ENCODE measurements around the gene HAX1.
"Not testable (repeated sequence)": the region's sequence is repeated elsewhere in the genome, so short reads cannot be mapped to it uniquely, and the experiment has no call there.

Gene HAX1

GRCh38 chr1:154287591-154287990 lies 15.2 kb downstream of the HAX1 start:
- not testable (repeated sequence) for DNase-seq

- DNase-seq: no peak
These were observed 16.2 kb downstream of the HAX1 start for GRCh38 chr1:154288661-154289060.

- no peak for DNase-seq
These were observed 18.5 kb downstream of the HAX1 start for GRCh38 chr1:154290921-154291320.

GRCh38 chr1:154295408-154296235 lies 23.2 kb downstream of the HAX1 start:
- no peak for DNase-seq

GRCh38 chr1:154301582-154301981 lies 29.2 kb downstream of the HAX1 start:
- no peak for DNase-seq

GRCh38 chr1:154304664-154305337 lies 32.4 kb downstream of the HAX1 start:
- no peak for DNase-seq

GRCh38 chr1:154306151-154306550 lies 33.7 kb downstream of the HAX1 start:
- DNase-seq: no peak

GRCh38 chr1:154307670-154308270 lies 35.3 kb downstream of the HAX1 start:
- DNase-seq: not testable (repeated sequence)

- DNase-seq: not testable (repeated sequence)
These were observed 36.7 kb downstream of the HAX1 start for GRCh38 chr1:154309136-154309535.

- DNase-seq: not testable (repeated sequence)
These were observed 40.0 kb downstream of the HAX1 start for GRCh38 chr1:154312229-154313065.

- no peak for DNase-seq
These were observed 40.6 kb downstream of the HAX1 start for GRCh38 chr1:154313066-154313356.

GRCh38 chr1:154314226-154314625 lies 41.8 kb downstream of the HAX1 start:
- not testable (repeated sequence) for DNase-seq

GRCh38 chr1:154316704-154317103 lies 44.3 kb downstream of the HAX1 start:
- DNase-seq: no peak

GRCh38 chr1:154318386-154318785 lies 46.0 kb downstream of the HAX1 start:
- DNase-seq: no peak

GRCh38 chr1:154320882-154321608 lies 48.6 kb downstream of the HAX1 start, which contains the start of gene AQP10:
Gene AQP10 (plus strand): TSS chr1:154321093. CDS start chr1:154321156, 63 bp downstream.
- DNase-seq: no peak

GRCh38 chr1:154321609-154321934 lies 49.1 kb downstream of the HAX1 start:
- DNase-seq: not testable (repeated sequence)

GRCh38 chr1:154323493-154323892 lies 51.1 kb downstream of the HAX1 start:
- no peak for DNase-seq

GRCh38 chr1:154324241-154324640 lies 51.8 kb downstream of the HAX1 start:
- no peak for DNase-seq

GRCh38 chr1:154324669-154325582 lies 52.5 kb downstream of the HAX1 start, which contains the start of gene ATP8B2:
Gene ATP8B2 (plus strand): TSS chr1:154325525. CDS start chr1:154328142, 2,617 bp downstream.
- DNase-seq: peak; percentile 92

All from NCI-H1694 (cell line).